Nephron progenitor cell (in vitro differentiated cells): ENCODE data around the gene AHR.
"Not testable (repeated sequence)": the region's sequence is repeated elsewhere in the genome, so short reads cannot be mapped to it uniquely, and the experiment has no call there.

Experiments
- DNase-seq: peaks from one replicate; pipeline ENCODE4 v3.0.0; 2021
- H3K27ac Mint-ChIP-seq: 2 replicates; pipeline ENCODE4 v1.8.0; 2021; ENCODE audit warnings: mild to moderate bottlenecking, moderate library complexity, mixed read lengths
- H3K27me3 Mint-ChIP-seq: 2 replicates; pipeline ENCODE4 v1.8.0; 2021; ENCODE audit warnings: mild to moderate bottlenecking, low read depth, mixed read lengths; ENCODE audit not compliant: poor library complexity
- H3K36me3 Mint-ChIP-seq: 2 replicates; pipeline ENCODE4 v1.8.0; 2021; ENCODE audit warnings: low read depth, mixed read lengths
- H3K4me1 Mint-ChIP-seq: 2 replicates; pipeline ENCODE4 v1.8.0; 2021; ENCODE audit warnings: mixed read lengths
- H3K4me3 Mint-ChIP-seq: 2 replicates; pipeline ENCODE4 v1.8.0; 2021; ENCODE audit warnings: mild to moderate bottlenecking, moderate library complexity, mixed read lengths
- H3K9me3 Mint-ChIP-seq: 2 replicates; pipeline ENCODE4 v1.8.0; 2021; ENCODE audit warnings: mild to moderate bottlenecking, moderate library complexity, mixed read lengths
- TF ChIP-seq, protein P1 (sequence below): fragments of 200-600 bp; sonication (generic); IDR thresholded peaks from 2 replicates; pipeline ENCODE4 v1.5.0; 2021; ENCODE audit warnings: antibody characterized with exemption

The AHR gene

DNA sequence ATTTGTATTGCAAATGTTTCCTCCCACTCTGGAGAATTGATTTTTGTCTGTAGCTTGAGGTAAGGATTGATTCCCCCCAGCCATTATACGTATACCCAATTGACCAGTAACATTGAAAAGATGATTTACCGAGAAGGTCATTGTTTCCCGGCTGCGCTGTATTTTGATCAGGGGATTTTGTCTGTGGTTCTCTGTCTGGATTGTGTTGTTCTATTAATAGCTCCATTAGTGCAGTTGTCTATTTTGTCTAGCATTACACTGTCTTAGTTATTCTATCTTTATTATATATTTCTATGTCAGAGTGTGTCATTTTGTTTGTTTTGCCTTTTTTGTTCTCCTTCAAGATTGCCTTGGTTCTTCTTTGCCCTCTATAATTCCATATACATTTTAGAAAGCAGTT, 37.7 kb downstream of the AHR start:
- H3K36me3 Mint-ChIP-seq: no peaks in the 10 kb centered on the region
- H3K4me1 Mint-ChIP-seq: no peaks in the 10 kb centered on the region
- TF ChIP-seq, protein P1, sequence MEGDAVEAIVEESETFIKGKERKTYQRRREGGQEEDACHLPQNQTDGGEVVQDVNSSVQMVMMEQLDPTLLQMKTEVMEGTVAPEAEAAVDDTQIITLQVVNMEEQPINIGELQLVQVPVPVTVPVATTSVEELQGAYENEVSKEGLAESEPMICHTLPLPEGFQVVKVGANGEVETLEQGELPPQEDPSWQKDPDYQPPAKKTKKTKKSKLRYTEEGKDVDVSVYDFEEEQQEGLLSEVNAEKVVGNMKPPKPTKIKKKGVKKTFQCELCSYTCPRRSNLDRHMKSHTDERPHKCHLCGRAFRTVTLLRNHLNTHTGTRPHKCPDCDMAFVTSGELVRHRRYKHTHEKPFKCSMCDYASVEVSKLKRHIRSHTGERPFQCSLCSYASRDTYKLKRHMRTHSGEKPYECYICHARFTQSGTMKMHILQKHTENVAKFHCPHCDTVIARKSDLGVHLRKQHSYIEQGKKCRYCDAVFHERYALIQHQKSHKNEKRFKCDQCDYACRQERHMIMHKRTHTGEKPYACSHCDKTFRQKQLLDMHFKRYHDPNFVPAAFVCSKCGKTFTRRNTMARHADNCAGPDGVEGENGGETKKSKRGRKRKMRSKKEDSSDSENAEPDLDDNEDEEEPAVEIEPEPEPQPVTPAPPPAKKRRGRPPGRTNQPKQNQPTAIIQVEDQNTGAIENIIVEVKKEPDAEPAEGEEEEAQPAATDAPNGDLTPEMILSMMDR: no peak
- no peak overlapping the region for H3K27ac Mint-ChIP-seq
- no peak for DNase-seq
- H3K9me3 Mint-ChIP-seq: peaks cover 3% of the 10 kb centered on the region
- no peaks in the 10 kb centered on the region for H3K27me3 Mint-ChIP-seq
- no peak overlapping the region for H3K4me3 Mint-ChIP-seq

DNA sequence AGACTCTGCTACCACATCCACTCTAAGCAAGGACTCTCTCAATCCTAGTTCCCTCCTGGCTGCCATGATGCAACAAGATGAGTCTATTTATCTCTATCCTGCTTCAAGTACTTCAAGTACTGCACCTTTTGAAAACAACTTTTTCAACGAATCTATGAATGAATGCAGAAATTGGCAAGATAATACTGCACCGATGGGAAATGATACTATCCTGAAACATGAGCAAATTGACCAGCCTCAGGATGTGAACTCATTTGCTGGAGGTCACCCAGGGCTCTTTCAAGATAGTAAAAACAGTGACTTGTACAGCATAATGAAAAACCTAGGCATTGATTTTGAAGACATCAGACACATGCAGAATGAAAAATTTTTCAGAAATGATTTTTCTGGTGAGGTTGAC, 40.7 kb downstream of the AHR start:
- H3K36me3 Mint-ChIP-seq: no peaks in the 10 kb centered on the region
- H3K27ac Mint-ChIP-seq: no peak overlapping the region
- H3K9me3 Mint-ChIP-seq: peaks cover 3% of the 10 kb centered on the region

GRCh38 chr7:17339952-17340351, 41.5 kb downstream of the AHR start:
- Mint-ChIP-seq H3K27me3 (no peaks in the 10 kb centered on the region), H3K4me3 (no peak overlapping the region), H3K36me3 (no peaks in the 10 kb centered on the region), H3K9me3 (peaks cover 3% of the 10 kb centered on the region), H3K27ac (no peak overlapping the region), H3K4me1 (no peaks in the 10 kb centered on the region)
- TF ChIP-seq, protein P1: no peak
- no peak for DNase-seq

More for the DNA sequence above, 40.7 kb downstream of the AHR start:
- Mint-ChIP-seq H3K4me3 (no peak overlapping the region), H3K4me1 (no peaks in the 10 kb centered on the region), H3K27me3 (no peaks in the 10 kb centered on the region)
- TF ChIP-seq, protein P1: no peak
- DNase-seq: no peak

GRCh38 chr7:17340655-17341054, 42.2 kb downstream of the AHR start:
- Mint-ChIP-seq H3K4me1 (no peaks in the 10 kb centered on the region), H3K27ac (no peak overlapping the region), H3K27me3 (no peaks in the 10 kb centered on the region), H3K9me3 (peaks cover 3% of the 10 kb centered on the region), H3K36me3 (no peaks in the 10 kb centered on the region), H3K4me3 (no peak overlapping the region)
- TF ChIP-seq, protein P1: no peak
- DNase-seq: no peak

DNA sequence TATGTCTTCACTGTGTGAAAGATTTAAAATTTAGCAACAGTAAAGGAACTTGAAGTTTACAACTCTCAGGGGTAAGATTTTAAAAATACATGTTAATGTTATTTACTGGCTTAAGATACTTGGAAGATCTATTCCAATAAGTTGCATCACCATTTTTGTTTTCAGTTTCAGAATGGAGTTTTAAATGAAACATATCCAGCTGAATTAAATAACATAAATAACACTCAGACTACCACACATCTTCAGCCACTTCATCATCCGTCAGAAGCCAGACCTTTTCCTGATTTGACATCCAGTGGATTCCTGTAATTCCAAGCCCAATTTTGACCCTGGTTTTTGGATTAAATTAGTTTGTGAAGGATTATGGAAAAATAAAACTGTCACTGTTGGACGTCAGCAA, 44.3 kb downstream of the AHR start:
- Mint-ChIP-seq H3K27me3 (no peaks in the 10 kb centered on the region), H3K27ac (no peak overlapping the region), H3K4me1 (no peaks in the 10 kb centered on the region), H3K4me3 (no peak overlapping the region), H3K36me3 (no peaks in the 10 kb centered on the region), H3K9me3 (no peaks in the 10 kb centered on the region)
- TF ChIP-seq, protein P1: no peak
- DNase-seq: no peak

DNA sequence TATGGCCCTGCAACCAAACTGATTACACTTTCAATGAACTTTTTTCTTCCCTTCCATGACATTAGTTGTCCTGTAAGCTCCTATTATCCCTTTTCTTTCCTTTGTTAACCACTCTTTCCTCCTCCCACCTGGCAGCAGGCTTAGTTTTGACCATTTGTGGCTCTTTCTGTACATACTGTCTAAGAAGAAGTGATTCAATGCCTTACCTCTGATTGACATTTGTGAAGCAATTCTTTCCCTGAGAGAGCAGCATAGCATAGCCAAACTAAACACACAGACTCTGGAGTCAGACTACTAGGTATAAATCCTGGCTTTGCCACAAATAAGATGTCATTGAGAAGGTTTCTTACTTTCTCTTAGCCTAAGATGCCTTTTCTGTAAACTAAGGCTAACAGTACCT, 48.9 kb downstream of the AHR start:
- TF ChIP-seq, protein P1: no peak
- no peak overlapping the region for H3K27ac Mint-ChIP-seq
- peaks cover 30% of the 10 kb centered on the region for H3K9me3 Mint-ChIP-seq
- no peaks in the 10 kb centered on the region for H3K27me3 Mint-ChIP-seq
- DNase-seq: no peak
- no peak overlapping the region for H3K4me3 Mint-ChIP-seq
- H3K4me1 Mint-ChIP-seq: no peaks in the 10 kb centered on the region
- no peaks in the 10 kb centered on the region for H3K36me3 Mint-ChIP-seq

DNA sequence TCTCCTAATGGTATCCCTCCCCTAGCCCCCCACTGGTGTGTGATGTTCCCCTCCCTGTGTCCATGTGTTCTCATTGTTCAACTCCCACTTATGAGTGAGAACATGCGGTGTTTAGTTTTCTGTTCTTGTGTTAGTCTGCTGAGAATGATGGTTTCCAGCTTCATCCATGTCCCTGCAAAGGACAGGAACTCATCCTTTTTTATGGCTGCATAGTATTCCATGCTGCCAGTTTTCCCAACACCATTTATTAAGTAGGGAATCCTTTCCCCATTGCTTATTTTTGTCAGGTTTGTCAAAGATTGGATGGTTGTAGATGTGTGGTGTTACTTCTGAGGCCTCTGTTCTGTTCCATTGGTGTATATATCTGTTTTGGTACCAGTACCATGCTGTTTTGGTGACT, 50.5 kb downstream of the AHR start:
- H3K27me3 Mint-ChIP-seq, DNase-seq, H3K4me1 Mint-ChIP-seq, H3K27ac Mint-ChIP-seq, H3K4me3 Mint-ChIP-seq, H3K36me3 Mint-ChIP-seq: not testable (repeated sequence)
- H3K9me3 Mint-ChIP-seq: peaks cover 30% of the 10 kb centered on the region

DNA sequence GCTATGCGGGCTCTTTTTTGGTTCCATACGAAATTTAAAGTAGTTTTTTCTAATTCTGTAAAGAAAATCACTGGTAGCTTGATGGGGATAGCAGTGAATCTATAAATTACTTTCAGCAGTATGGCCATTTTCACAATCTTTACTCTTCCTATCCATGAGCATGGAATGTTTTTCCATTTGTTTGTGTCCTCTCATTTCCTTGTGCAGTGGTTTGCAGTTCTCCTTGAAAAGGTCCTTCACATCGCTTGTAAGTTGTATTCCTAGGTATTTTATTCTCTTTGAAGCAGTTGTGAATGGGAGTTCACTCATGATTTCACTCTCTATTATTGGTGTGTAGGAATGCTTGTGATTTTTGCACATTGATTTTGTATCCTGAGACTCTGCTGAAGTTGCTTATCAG, 51.9 kb downstream of the AHR start:
- H3K9me3 Mint-ChIP-seq: peaks cover 30% of the 10 kb centered on the region
- not testable (repeated sequence) for H3K27me3 Mint-ChIP-seq, H3K4me3 Mint-ChIP-seq, DNase-seq, H3K27ac Mint-ChIP-seq, H3K36me3 Mint-ChIP-seq, H3K4me1 Mint-ChIP-seq

GRCh38 chr7:17353650-17354419, 55.4 kb downstream of the AHR start:
- H3K9me3 Mint-ChIP-seq: peaks cover 30% of the 10 kb centered on the region
- DNase-seq, H3K27me3 Mint-ChIP-seq, H3K4me3 Mint-ChIP-seq, H3K4me1 Mint-ChIP-seq, H3K27ac Mint-ChIP-seq, H3K36me3 Mint-ChIP-seq: not testable (repeated sequence)
